Lower leg skin (tissue), 4 donors: ENCODE data around the gene TRIM7. TPM values are rescaled to one million over a fixed set of nuclear protein-coding genes. Genes with fewer than 3 reads are reported as not detected.
A peak's percentile ranks its signal among the peaks of the same experiment; 100 is the strongest.
"Not testable (repeated sequence)": the region's sequence is repeated elsewhere in the genome, so short reads cannot be mapped to it uniquely, and the experiment has no call there.

Experiments
- DNase-seq, 2 donors: peaks; one replicate each; pipeline ENCODE4 v3.0.0-alpha.2; 2019; ENCODE audit warnings: low spot score in 2 of 2
- H3K4me3 ChIP-seq: fragments of 200-600 bp; sonication (generic); 2 replicates; pipeline ENCODE4 v1.5.1; 2017; ENCODE audit warnings: mild to moderate bottlenecking, low read depth; ENCODE audit not compliant: poor library complexity, severe bottlenecking
- CTCF ChIP-seq, 3 donors: fragments of 450-650 bp; IDR thresholded peaks; one replicate each; pipeline ENCODE4 v1.5.1; 2016; ENCODE audit warnings: antibody characterized with exemption in 3 of 3, mild to moderate bottlenecking in 3 of 3, moderate library complexity in 2 of 3
- POLR2A ChIP-seq, 2 donors: fragments of 450-650 bp; IDR thresholded peaks; one replicate each; pipeline ENCODE4 v1.6.1; 2016 to 2017; ENCODE audit warnings: antibody characterized with exemption in 2 of 2, mild to moderate bottlenecking in 1 of 2, moderate library complexity in 1 of 2
- WGBS, 2 donors: methylation state at CpG; one replicate each; pipeline ENCODE4 v1.1.5; 2018; 5-methylcytosine and 5-hydroxymethylcytosine counted together
- intact Hi-C: fragments of 100-400 bp; cut with DNase I; formaldehyde crosslinking; loops from one replicate; pipeline ENCODE4 v1.15.0; 2023; ENCODE audit warnings: low total_unique reads
- total RNA-seq, 4 donors: library from RNA; depleted of rRNA; stranded (reverse); fragments of >200 nt; gene quantifications; one replicate each; pipeline ENCODE4 v1.1.0, GENCODE V29; 2016

The TRIM7 gene
- total RNA-seq, 4 donors from 2014 or later = 77.2 to 144 (median 89.8) TPM

GRCh38 chr5:181211208-181211607 is 6.2 kb upstream of the TRIM7 start:
- intact Hi-C loops = no loop called here
- H3K4me3 ChIP-seq = no peak overlapping the region
- 65 to 73% methylated on average over 7 of the region's 7 CpGs for WGBS, 2 donors
- DNase-seq = no peak
- TF ChIP-seq POLR2A (IDR thresholded peaks at IDR 0.05) (no peak), CTCF (IDR thresholded peaks at IDR 0.05) (no peak)

- DNase-seq, intact Hi-C loops, H3K4me3 ChIP-seq: not testable (repeated sequence)
- WGBS, 2 donors = 80 to 83% methylated on average over 17 of the region's 17 CpGs
Measured at GRCh38 chr5:181210698-181211097, 5.7 kb upstream of the TRIM7 start.

GRCh38 chr5:181210148-181210547 is 5.2 kb upstream of the TRIM7 start:
- 82 to 83% methylated on average over 11 of the region's 11 CpGs for WGBS, 2 donors
- H3K4me3 ChIP-seq, intact Hi-C loops, DNase-seq: not testable (repeated sequence)

DNA sequence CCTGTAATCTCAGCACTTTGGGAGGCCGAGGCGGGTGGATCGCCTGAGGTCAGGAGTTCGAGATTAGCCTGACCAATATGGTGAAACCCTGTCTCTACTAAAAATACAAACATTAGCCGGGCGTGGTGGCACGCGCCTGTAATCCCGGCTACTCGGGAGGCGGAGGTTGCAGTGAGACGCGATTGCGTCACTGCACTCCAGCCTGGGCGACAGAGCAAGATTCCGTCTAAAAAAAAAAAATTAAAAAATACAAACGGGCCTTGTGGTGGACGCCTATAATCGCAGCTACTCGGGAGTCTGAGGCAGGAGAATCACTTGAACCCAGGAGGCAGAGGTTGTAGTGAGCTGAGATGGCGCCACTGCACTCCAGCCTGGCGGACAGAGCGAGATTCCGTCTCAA is 4.0 kb upstream of the TRIM7 start:
- DNase-seq, intact Hi-C loops, H3K4me3 ChIP-seq: not testable (repeated sequence)
- WGBS, 2 donors = 84 to 86% methylated on average over 24 of the region's 24 CpGs

DNA sequence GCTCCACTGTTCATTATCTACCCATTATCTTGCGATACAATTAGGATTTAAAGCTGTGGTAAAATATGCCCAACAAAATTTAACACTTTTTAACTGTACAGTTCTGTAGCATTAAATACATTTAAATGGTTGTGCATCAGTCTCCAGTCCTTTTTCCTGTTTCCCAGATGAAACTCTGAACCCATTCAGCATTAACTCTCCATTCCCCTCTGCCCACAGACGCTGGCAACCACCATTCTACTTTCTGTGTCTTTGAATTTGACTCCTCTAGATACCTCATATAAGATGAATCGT is 2.9 kb upstream of the TRIM7 start:
- no peak overlapping the region for H3K4me3 ChIP-seq
- WGBS, 2 donors = 35 to 43% methylated on average over 3 of the region's 3 CpGs
- no peak for TF ChIP-seq POLR2A (IDR thresholded peaks at IDR 0.05)
- TF ChIP-seq CTCF (IDR thresholded peaks at IDR 0.05) = no peak
- intact Hi-C loops = no loop called here
- no peak for DNase-seq

DNA sequence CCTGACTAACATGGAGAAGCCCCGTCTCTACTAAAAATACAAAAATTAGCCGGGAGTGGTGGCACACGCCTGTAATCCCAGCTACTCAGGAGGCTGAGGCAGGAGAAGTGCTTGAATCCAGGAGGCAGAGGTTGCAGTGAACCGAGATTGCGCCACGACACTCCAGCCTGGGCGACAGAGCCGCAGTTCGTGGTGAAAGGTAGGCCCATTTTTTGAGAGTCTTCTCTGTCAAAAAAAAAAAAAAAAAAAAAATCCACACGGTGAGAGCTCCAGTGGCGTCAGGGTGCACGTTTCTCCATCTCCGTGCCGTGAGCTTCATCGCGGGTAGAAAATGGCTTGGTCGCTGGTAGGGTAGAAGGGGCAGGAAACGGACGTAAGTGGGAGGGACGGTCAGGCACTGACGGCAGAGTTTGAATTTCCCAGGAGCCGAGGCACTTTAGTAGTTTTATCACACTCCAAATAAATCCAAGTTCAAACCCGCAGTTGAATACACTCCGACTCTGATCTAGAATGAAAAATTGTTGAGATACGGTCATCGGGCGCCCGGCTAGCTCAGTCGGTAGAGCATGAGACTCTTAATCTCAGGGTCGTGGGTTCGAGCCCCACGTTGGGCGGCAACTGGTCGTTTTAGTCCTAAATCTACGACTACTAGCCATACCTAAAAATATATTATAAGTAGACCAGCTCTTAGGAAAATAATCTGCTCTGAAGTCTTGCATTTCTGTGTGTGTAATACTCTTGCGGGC is 2.4 kb upstream of the TRIM7 start:
- H3K4me3 ChIP-seq = peak overlapping the region; percentile 22
- peak; percentile 75 to 95 for DNase-seq
- WGBS, 2 donors = 1% methylated on average over 36 of the region's 36 CpGs
- intact Hi-C loops = no loop called here
- TF ChIP-seq CTCF (IDR thresholded peaks at IDR 0.05) = no peak
- TF ChIP-seq POLR2A (IDR thresholded peaks at IDR 0.05) = no peak

- TF ChIP-seq POLR2A (IDR thresholded peaks at IDR 0.05) (no peak), CTCF (IDR thresholded peaks at IDR 0.05) (no peak)
- no peak for DNase-seq
- H3K4me3 ChIP-seq = no peak overlapping the region
- intact Hi-C loops = no loop called here
- 22 to 28% methylated on average over 37 of the region's 37 CpGs for WGBS, 2 donors
Measured at GRCh38 chr5:181205761-181206649, 1.0 kb upstream of the TRIM7 start.
